ENCODE results near the gene SGCD.

GRCh38 chr5:156451505-156451904, 124.5 kb downstream of the SGCD start:
- TF ChIP-seq EZH2 (IDR thresholded peaks at IDR 0.05) (no peak), POLR2AphosphoS5 (IDR thresholded peaks at IDR 0.05; ENCODE audit: borderline replicate concordance, low read depth, low read length) (no peak)
